Measurements from ENCODE around the gene SNX1. TPM values are rescaled to one million over a fixed set of nuclear protein-coding genes. Genes with fewer than 3 reads are reported as not detected.
A peak's percentile ranks its signal among the peaks of the same experiment; 100 is the strongest.

Gene SNX1
- total RNA-seq, 5 donors from 2014 or later (not counting 1 experiment from before 2014, with no cell fraction given): 98.8 to 168 (median 152) TPM

- no peaks in the 10 kb centered on the region for H3K27me3 ChIP-seq (replicated peaks in 1 of 2; ENCODE audit: control insufficient read depth in 2 of 2, extremely low read depth in 1 of 2, insufficient read depth in 2 of 2, low read length in 1 of 2)
- no peak overlapping the region for H3K27ac ChIP-seq (ENCODE audit: low read length)
- POLR2A ChIA-PET: interaction anchor here in 1 of 2 donors (0.7 kb wide), 1 partner anchor 434 kb away, joined by 3 read pairs; no protein-coding TSS in a partner anchor
- H3K36me3 Mint-ChIP-seq: peaks cover 58% of the 10 kb centered on the region
- H3K9me3 Mint-ChIP-seq: no peaks in the 10 kb centered on the region
- DNase-seq (no peak), ATAC-seq (replicated peaks in 1 of 4) (no peak)
- WGBS (ENCODE audit: insufficient coverage): no CpG with 5 or more reads among the region's 3 CpGs
- peaks cover 18 to 86% of the 10 kb centered on the region in 2 donors for H3K36me3 ChIP-seq (ENCODE audit: control insufficient read depth in 2 of 2, extremely low read depth in 1 of 2, insufficient read depth in 1 of 2, low read length in 1 of 2)
- H3K27me3 Mint-ChIP-seq: no peaks in the 10 kb centered on the region
- no peaks in the 10 kb centered on the region for H3K4me1 ChIP-seq (ENCODE audit: control insufficient read depth in 1 of 2, extremely low read depth in 1 of 2, insufficient read depth in 2 of 2, low read length in 2 of 2)
- CTCF ChIA-PET: interaction anchor here in 1 of 2 donors (0.6 kb wide), 1 partner anchor 244 kb away, joined by 4 read pairs; no protein-coding TSS in a partner anchor
- H3K27ac Mint-ChIP-seq: no peak overlapping the region
- H3K4me1 Mint-ChIP-seq: no peaks in the 10 kb centered on the region
- no peak overlapping the region for H3K4me3 ChIP-seq (ENCODE audit: control insufficient read depth in 1 of 2, extremely low read depth in 1 of 2, low read length in 1 of 2)
- H3K4me3 Mint-ChIP-seq: no peak overlapping the region
- no peaks in the 10 kb centered on the region for H3K9me3 ChIP-seq
Measured at GRCh38 chr15:64130159-64130558, 34.4 kb downstream of the SNX1 start.

GRCh38 chr15:64131547-64131946 lies 35.8 kb downstream of the SNX1 start:
- Histone ChIP-seq H3K4me3 (ENCODE audit: control insufficient read depth in 1 of 2, extremely low read depth in 1 of 2, low read length in 1 of 2) (no peak overlapping the region), H3K9me3 (no peaks in the 10 kb centered on the region), H3K4me1 (ENCODE audit: control insufficient read depth in 1 of 2, extremely low read depth in 1 of 2, insufficient read depth in 2 of 2, low read length in 2 of 2) (no peaks in the 10 kb centered on the region), H3K36me3 (ENCODE audit: control insufficient read depth in 2 of 2, extremely low read depth in 1 of 2, insufficient read depth in 1 of 2, low read length in 1 of 2) (peaks cover 18 to 90% of the 10 kb centered on the region in 2 donors), H3K27ac (ENCODE audit: low read length) (no peak overlapping the region), H3K27me3 (replicated peaks in 1 of 2; ENCODE audit: control insufficient read depth in 2 of 2, extremely low read depth in 1 of 2, insufficient read depth in 2 of 2, low read length in 1 of 2) (no peaks in the 10 kb centered on the region)
- peak overlapping the region in 1 of 2 donors; percentile 55 for H3K27ac Mint-ChIP-seq
- H3K9me3 Mint-ChIP-seq: no peaks in the 10 kb centered on the region
- H3K27me3 Mint-ChIP-seq: no peaks in the 10 kb centered on the region
- no peaks in the 10 kb centered on the region for H3K4me1 Mint-ChIP-seq
- ChIA-PET POLR2A (no interaction called here), CTCF (no interaction called here)
- peaks cover 55% of the 10 kb centered on the region for H3K36me3 Mint-ChIP-seq
- ATAC-seq (replicated peaks in 1 of 4) (no peak), DNase-seq (no peak)
- H3K4me3 Mint-ChIP-seq: no peak overlapping the region
- 100% methylated on average over 4 of the region's 7 CpGs for WGBS (ENCODE audit: insufficient coverage)

GRCh38 chr15:64132217-64132616 lies 36.4 kb downstream of the SNX1 start:
- H3K27ac ChIP-seq (ENCODE audit: low read length): no peak overlapping the region
- POLR2A ChIA-PET: no interaction called here
- Mint-ChIP-seq H3K27me3 (no peaks in the 10 kb centered on the region), H3K36me3 (peaks cover 57% of the 10 kb centered on the region), H3K4me3 (no peak overlapping the region), H3K9me3 (no peaks in the 10 kb centered on the region), H3K4me1 (no peaks in the 10 kb centered on the region), H3K27ac (peak overlapping the region in 1 of 2 donors; percentile 55)
- H3K4me1 ChIP-seq (ENCODE audit: control insufficient read depth in 1 of 2, extremely low read depth in 1 of 2, insufficient read depth in 2 of 2, low read length in 2 of 2): no peaks in the 10 kb centered on the region
- WGBS (ENCODE audit: insufficient coverage): 100% methylated on average over 1 of the region's 4 CpGs
- no peaks in the 10 kb centered on the region for H3K9me3 ChIP-seq
- no peak for ATAC-seq (replicated peaks in 1 of 4)
- H3K36me3 ChIP-seq (ENCODE audit: control insufficient read depth in 2 of 2, extremely low read depth in 1 of 2, insufficient read depth in 1 of 2, low read length in 1 of 2): peaks cover 22 to 90% of the 10 kb centered on the region in 2 donors
- CTCF ChIA-PET: interaction anchor here in 1 of 2 donors (0.6 kb wide), 1 partner anchor 923 kb away, joined by 3 read pairs; no protein-coding TSS in a partner anchor
- no peaks in the 10 kb centered on the region for H3K27me3 ChIP-seq (replicated peaks in 1 of 2; ENCODE audit: control insufficient read depth in 2 of 2, extremely low read depth in 1 of 2, insufficient read depth in 2 of 2, low read length in 1 of 2)
- DNase-seq: no peak
- no peak overlapping the region for H3K4me3 ChIP-seq (ENCODE audit: control insufficient read depth in 1 of 2, extremely low read depth in 1 of 2, low read length in 1 of 2)

- peaks cover 26 to 90% of the 10 kb centered on the region in 2 donors for H3K36me3 ChIP-seq (ENCODE audit: control insufficient read depth in 2 of 2, extremely low read depth in 1 of 2, insufficient read depth in 1 of 2, low read length in 1 of 2)
- 96% methylated on average over 10 of the region's 10 CpGs for WGBS (ENCODE audit: insufficient coverage)
- ATAC-seq (replicated peaks in 1 of 4): no peak
- Mint-ChIP-seq H3K27me3 (no peaks in the 10 kb centered on the region), H3K4me1 (no peaks in the 10 kb centered on the region), H3K27ac (no peak overlapping the region), H3K4me3 (no peak overlapping the region), H3K9me3 (no peaks in the 10 kb centered on the region), H3K36me3 (peaks cover 50% of the 10 kb centered on the region)
- no peaks in the 10 kb centered on the region for H3K27me3 ChIP-seq (replicated peaks in 1 of 2; ENCODE audit: control insufficient read depth in 2 of 2, extremely low read depth in 1 of 2, insufficient read depth in 2 of 2, low read length in 1 of 2)
- ChIA-PET POLR2A (interaction anchor here in 1 of 2 donors (0.6 kb wide), 1 partner anchor 43 kb away, joined by 3 read pairs; no protein-coding TSS in a partner anchor), CTCF (interaction anchor here in 1 of 2 donors (0.6 kb wide), 1 partner anchor 219 kb away, joined by 3 read pairs; no protein-coding TSS in a partner anchor)
- no peaks in the 10 kb centered on the region for H3K9me3 ChIP-seq
- no peak for DNase-seq
- H3K27ac ChIP-seq (ENCODE audit: low read length): no peak overlapping the region
- no peak overlapping the region for H3K4me3 ChIP-seq (ENCODE audit: control insufficient read depth in 1 of 2, extremely low read depth in 1 of 2, low read length in 1 of 2)
- no peaks in the 10 kb centered on the region for H3K4me1 ChIP-seq (ENCODE audit: control insufficient read depth in 1 of 2, extremely low read depth in 1 of 2, insufficient read depth in 2 of 2, low read length in 2 of 2)
Measured at GRCh38 chr15:64133623-64134344, 38.0 kb downstream of the SNX1 start.

GRCh38 chr15:64134345-64134829 lies 38.6 kb downstream of the SNX1 start:
- DNase-seq: no peak
- peaks cover 26 to 87% of the 10 kb centered on the region in 2 donors for H3K36me3 ChIP-seq (ENCODE audit: control insufficient read depth in 2 of 2, extremely low read depth in 1 of 2, insufficient read depth in 1 of 2, low read length in 1 of 2)
- ChIA-PET POLR2A (no interaction called here), CTCF (no interaction called here)
- Mint-ChIP-seq H3K4me1 (no peaks in the 10 kb centered on the region), H3K4me3 (no peak overlapping the region), H3K9me3 (no peaks in the 10 kb centered on the region), H3K27me3 (no peaks in the 10 kb centered on the region), H3K27ac (no peak overlapping the region), H3K36me3 (peaks cover 50% of the 10 kb centered on the region)
- no peak overlapping the region for H3K27ac ChIP-seq (ENCODE audit: low read length)
- WGBS (ENCODE audit: insufficient coverage): 80% methylated on average over 6 of the region's 9 CpGs
- no peak for ATAC-seq (replicated peaks in 1 of 4)
- H3K27me3 ChIP-seq (replicated peaks in 1 of 2; ENCODE audit: control insufficient read depth in 2 of 2, extremely low read depth in 1 of 2, insufficient read depth in 2 of 2, low read length in 1 of 2): no peaks in the 10 kb centered on the region
- no peaks in the 10 kb centered on the region for H3K9me3 ChIP-seq
- no peaks in the 10 kb centered on the region for H3K4me1 ChIP-seq (ENCODE audit: control insufficient read depth in 1 of 2, extremely low read depth in 1 of 2, insufficient read depth in 2 of 2, low read length in 2 of 2)
- no peak overlapping the region for H3K4me3 ChIP-seq (ENCODE audit: control insufficient read depth in 1 of 2, extremely low read depth in 1 of 2, low read length in 1 of 2)

GRCh38 chr15:64136347-64136746 lies 40.6 kb downstream of the SNX1 start:
- Histone ChIP-seq H3K9me3 (no peaks in the 10 kb centered on the region), H3K36me3 (ENCODE audit: control insufficient read depth in 2 of 2, extremely low read depth in 1 of 2, insufficient read depth in 1 of 2, low read length in 1 of 2) (peaks cover 24 to 71% of the 10 kb centered on the region in 2 donors), H3K27ac (ENCODE audit: low read length) (no peak overlapping the region), H3K27me3 (replicated peaks in 1 of 2; ENCODE audit: control insufficient read depth in 2 of 2, extremely low read depth in 1 of 2, insufficient read depth in 2 of 2, low read length in 1 of 2) (no peaks in the 10 kb centered on the region), H3K4me3 (ENCODE audit: control insufficient read depth in 1 of 2, extremely low read depth in 1 of 2, low read length in 1 of 2) (no peak overlapping the region), H3K4me1 (ENCODE audit: control insufficient read depth in 1 of 2, extremely low read depth in 1 of 2, insufficient read depth in 2 of 2, low read length in 2 of 2) (no peaks in the 10 kb centered on the region)
- Mint-ChIP-seq H3K27me3 (no peaks in the 10 kb centered on the region), H3K36me3 (peaks cover 54% of the 10 kb centered on the region), H3K4me3 (no peak overlapping the region), H3K4me1 (no peaks in the 10 kb centered on the region), H3K27ac (no peak overlapping the region), H3K9me3 (no peaks in the 10 kb centered on the region)
- POLR2A ChIA-PET: no interaction called here
- WGBS (ENCODE audit: insufficient coverage): 89% methylated on average over 2 of the region's 7 CpGs
- DNase-seq: no peak
- CTCF ChIA-PET: no interaction called here
- no peak for ATAC-seq (replicated peaks in 1 of 4)

All from T-cell (primary cell).